Fibroblast of pulmonary artery (primary cell): Measurements from ENCODE around the gene COL2A1.

ENCODE experiments used
- DNase-seq: peaks from one replicate; pipeline ENCODE4 v3.0.0-alpha.2; 2010; ENCODE audit warnings: low read depth
- H3K4me3 ChIP-seq: replicated peaks from 2 replicates; pipeline ENCODE4 v1.5.1; 2011; ENCODE audit warnings: low read depth, mild to moderate bottlenecking, control low read depth, low read length, moderate library complexity
- CTCF ChIP-seq: IDR thresholded peaks from 2 replicates; pipeline ENCODE4 v1.5.1; 2011; ENCODE audit warnings: mild to moderate bottlenecking, control low read depth, low read length, inconsistent platforms; ENCODE audit errors: missing control alignments

The COL2A1 gene

DNA sequence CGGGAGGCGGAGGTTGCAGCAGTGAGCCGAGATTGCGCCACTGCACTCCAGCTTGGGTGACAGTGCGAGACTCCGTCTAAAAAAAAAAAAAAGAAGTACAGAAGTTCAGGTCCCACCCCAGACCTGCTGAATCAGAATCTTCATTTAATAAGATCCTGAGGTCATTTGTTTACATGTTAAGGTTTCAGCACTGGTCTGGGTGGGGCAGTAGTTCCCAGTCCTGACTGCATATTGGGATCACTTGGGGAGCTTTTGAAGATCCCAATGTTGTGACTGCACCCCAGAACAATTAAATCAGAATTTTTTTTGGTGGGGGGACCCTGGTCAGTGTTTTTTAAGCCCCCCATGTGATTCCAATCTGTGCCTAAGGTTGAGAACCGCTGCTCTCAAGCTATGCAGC lies 11.7 kb upstream of the COL2A1 start:
- no peak overlapping the region for H3K4me3 ChIP-seq
- no peak for TF ChIP-seq CTCF
- DNase-seq: no peak

- no peak for DNase-seq
- no peak overlapping the region for H3K4me3 ChIP-seq
- no peak for TF ChIP-seq CTCF
Observed at GRCh38 chr12:48015129-48015528, 10.9 kb upstream of the COL2A1 start.

- TF ChIP-seq CTCF: no peak
- DNase-seq: no peak
- H3K4me3 ChIP-seq: no peak overlapping the region
Observed at GRCh38 chr12:48013287-48013686, 9.0 kb upstream of the COL2A1 start.

- no peak overlapping the region for H3K4me3 ChIP-seq
- no peak for TF ChIP-seq CTCF
- DNase-seq: no peak
Observed at GRCh38 chr12:48012070-48012469, 7.8 kb upstream of the COL2A1 start.

DNA sequence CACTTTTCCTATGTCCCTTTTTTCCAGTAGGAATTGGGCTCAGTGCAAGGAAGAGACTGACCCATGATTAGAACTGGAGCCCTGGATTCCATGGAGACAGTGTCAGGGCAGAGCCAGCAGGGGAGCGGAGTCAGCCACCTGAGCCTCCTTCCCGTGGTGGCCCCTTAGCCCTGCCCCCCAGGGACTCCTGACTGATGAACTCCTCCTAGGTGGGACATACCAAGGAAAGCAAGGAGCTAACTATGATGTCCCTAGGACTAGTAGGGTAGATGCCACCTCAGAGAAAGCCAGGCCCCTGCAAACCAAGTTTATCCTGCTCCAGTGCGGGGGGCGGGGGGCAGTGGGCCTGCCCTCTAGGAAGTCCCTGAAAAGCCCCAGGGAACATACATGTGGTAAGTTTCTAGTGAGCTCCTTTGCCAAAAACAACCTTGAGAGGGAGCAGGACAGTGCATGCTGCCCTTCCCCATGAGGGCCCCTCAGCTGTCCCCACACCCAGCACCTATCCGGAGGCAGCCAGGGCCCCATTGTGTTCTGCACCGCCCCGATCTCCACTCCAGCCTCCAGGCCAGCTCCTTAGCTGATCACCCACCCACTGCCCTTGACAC lies 6.2 kb upstream of the COL2A1 start:
- TF ChIP-seq CTCF: no peak
- no peak for DNase-seq
- no peak overlapping the region for H3K4me3 ChIP-seq

DNA sequence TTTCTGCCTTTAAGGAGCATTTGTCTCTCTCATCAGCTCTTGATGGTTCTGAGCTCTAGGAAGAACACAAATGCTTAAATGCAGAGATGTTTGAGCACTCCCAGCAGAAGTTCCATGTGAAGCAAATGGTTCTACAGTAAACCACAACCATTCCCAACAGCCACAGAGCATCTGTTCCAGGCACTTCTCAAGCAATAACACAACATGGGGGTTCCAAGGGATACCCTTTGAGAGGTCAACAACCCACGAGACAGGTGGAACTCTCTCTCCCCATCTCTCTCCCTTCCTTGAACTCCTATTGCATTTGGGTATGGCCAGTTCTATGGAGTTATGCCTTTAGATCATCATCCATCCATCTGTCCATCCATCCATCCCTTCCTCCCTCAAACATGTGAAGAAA lies 5.2 kb upstream of the COL2A1 start:
- no peak overlapping the region for H3K4me3 ChIP-seq
- no peak for TF ChIP-seq CTCF
- DNase-seq: no peak

- no peak overlapping the region for H3K4me3 ChIP-seq
- no peak for TF ChIP-seq CTCF
Observed at GRCh38 chr12:48008950-48009349, 4.7 kb upstream of the COL2A1 start.

More at GRCh38 chr12:48008950-48009349, 4.7 kb upstream of the COL2A1 start:
- no peak for DNase-seq
